Natural killer cell (primary cell): ENCODE results near the gene MTHFR. TPM values are rescaled to one million over a fixed set of nuclear protein-coding genes. Genes with fewer than 3 reads are reported as not detected.

Experiments used
- ATAC-seq, 3 donors: fragments of 150-1000 bp in 2 of 3; fragments of 200-7000 bp in 1 of 3; cut with Tn5 transposase; 1 replicate in 1 of 3; 2 replicates in 2 of 3; pipeline ENCODE4 v1.10.0; 2021; ENCODE audit warnings: mild to moderate bottlenecking in 2 of 3, moderate library complexity in 2 of 3
- DNase-seq, 2 donors: peaks; one replicate each; pipeline versions ENCODE4 v3.0.0 to v3.0.0-alpha.2; 2013 to 2021; ENCODE audit warnings: mixed read lengths in 1 of 2
- H3K27ac ChIP-seq: one replicate; pipeline ENCODE4 v1.5.1; 2013; ENCODE audit warnings: mild to moderate bottlenecking, low read length
- H3K27me3 ChIP-seq: one replicate; pipeline ENCODE4 v1.6.1; 2013; ENCODE audit warnings: low read length; ENCODE audit not compliant: control insufficient read depth, insufficient read depth
- H3K36me3 ChIP-seq: one replicate; pipeline ENCODE4 v1.6.1; 2013; ENCODE audit warnings: low read length; ENCODE audit not compliant: control insufficient read depth, insufficient read depth
- H3K4me1 ChIP-seq: one replicate; pipeline ENCODE4 v1.6.1; 2013; ENCODE audit warnings: low read length; ENCODE audit not compliant: control insufficient read depth, insufficient read depth
- H3K4me3 ChIP-seq: one replicate; pipeline ENCODE4 v1.5.1; 2013; ENCODE audit warnings: low read length
- H3K9me3 ChIP-seq: one replicate; pipeline ENCODE4 v1.6.1; 2013; ENCODE audit warnings: low read length; ENCODE audit not compliant: control insufficient read depth, insufficient read depth
- H3K27ac Mint-ChIP-seq, 2 donors: one replicate each; pipeline ENCODE4 v1.8.0; 2022; ENCODE audit warnings: mild to moderate bottlenecking in 2 of 2, mixed read lengths in 2 of 2, moderate library complexity in 1 of 2
- H3K27me3 Mint-ChIP-seq, 2 donors: one replicate each; pipeline ENCODE4 v1.8.0; 2022; ENCODE audit warnings: low read depth in 2 of 2, mixed read lengths in 2 of 2
- H3K36me3 Mint-ChIP-seq: one replicate; pipeline ENCODE4 v1.8.0; 2022; ENCODE audit warnings: mixed read lengths
- H3K4me1 Mint-ChIP-seq, 2 donors: one replicate each; pipeline ENCODE4 v1.8.0; 2022; ENCODE audit warnings: mixed read lengths in 2 of 2
- H3K4me3 Mint-ChIP-seq: one replicate; pipeline ENCODE4 v1.8.0; 2022; ENCODE audit warnings: mild to moderate bottlenecking, moderate library complexity, mixed read lengths
- H3K9me3 Mint-ChIP-seq, 2 donors: one replicate each; pipeline ENCODE4 v1.8.0; 2022; ENCODE audit warnings: mixed read lengths in 2 of 2
- WGBS: methylation state at CpG from one replicate; pipeline ENCODE4 v1.1.7; 2013; ENCODE audit warnings: missing lambda C conversion rate; ENCODE audit not compliant: insufficient coverage; 5-methylcytosine and 5-hydroxymethylcytosine counted together
- intact Hi-C: fragments of 100-400 bp; cut with micrococcal nuclease; formaldehyde crosslinking; loops from one replicate; pipeline ENCODE4 v1.14.2; 2022
- total RNA-seq, 4 donors: library from RNA; stranded (reverse); fragments of 120-200 nt in 1 of 4; gene quantifications; one replicate each; pipeline versions ENCODE4 v1.2.3 to v1.2.4, GENCODE V29; 2013 to 2022
- TF ChIP-seq, protein P1 (sequence below): fragments of 200-600 bp; IDR thresholded peaks from one replicate; pipeline ENCODE4 v1.8.0; 2022; ENCODE audit warnings: antibody characterized with exemption

Gene MTHFR
- total RNA-seq, 3 donors from 2014 or later (not counting 1 experiment from before 2014, with no cell fraction given): 61.8 to 78.4 (median 69.5) TPM

DNA sequence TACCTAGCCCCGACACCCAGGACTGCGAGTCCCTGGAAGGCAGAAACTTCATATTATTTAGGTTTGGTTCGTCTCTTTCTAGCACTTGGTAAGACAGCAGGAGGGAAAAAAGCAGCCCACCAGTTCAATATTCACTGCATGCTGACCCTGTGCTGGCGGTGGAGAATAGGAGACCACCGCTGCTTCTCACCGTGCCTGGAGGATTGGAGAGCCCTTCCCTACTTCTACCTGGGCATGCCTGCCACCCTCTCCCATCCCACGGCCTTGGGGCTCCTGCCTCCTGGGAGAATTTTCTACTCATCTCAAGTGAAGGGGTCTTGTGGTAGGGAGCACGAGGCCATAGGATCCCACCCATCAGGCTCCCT is 5.4 kb downstream of the MTHFR start:
- Mint-ChIP-seq H3K27ac (no peak overlapping the region), H3K36me3 (peaks cover 5% of the 10 kb centered on the region), H3K4me1 (peaks cover 41 to 44% of the 10 kb centered on the region in 2 donors), H3K4me3 (no peak overlapping the region), H3K27me3 (no peaks in the 10 kb centered on the region), H3K9me3 (no peaks in the 10 kb centered on the region)
- Histone ChIP-seq H3K9me3 (no peaks in the 10 kb centered on the region), H3K27me3 (no peaks in the 10 kb centered on the region), H3K36me3 (peaks cover 38% of the 10 kb centered on the region), H3K4me1 (peaks cover 37% of the 10 kb centered on the region), H3K4me3 (no peak overlapping the region), H3K27ac (no peak overlapping the region)
- intact Hi-C loops: loop anchor here (10.0 kb wide), 1 partner anchor 146 kb away; the partner anchor contains the start of genes FBXO2 and FBXO44
- ATAC-seq (no peak), DNase-seq (no peak)
- TF ChIP-seq, protein P1, sequence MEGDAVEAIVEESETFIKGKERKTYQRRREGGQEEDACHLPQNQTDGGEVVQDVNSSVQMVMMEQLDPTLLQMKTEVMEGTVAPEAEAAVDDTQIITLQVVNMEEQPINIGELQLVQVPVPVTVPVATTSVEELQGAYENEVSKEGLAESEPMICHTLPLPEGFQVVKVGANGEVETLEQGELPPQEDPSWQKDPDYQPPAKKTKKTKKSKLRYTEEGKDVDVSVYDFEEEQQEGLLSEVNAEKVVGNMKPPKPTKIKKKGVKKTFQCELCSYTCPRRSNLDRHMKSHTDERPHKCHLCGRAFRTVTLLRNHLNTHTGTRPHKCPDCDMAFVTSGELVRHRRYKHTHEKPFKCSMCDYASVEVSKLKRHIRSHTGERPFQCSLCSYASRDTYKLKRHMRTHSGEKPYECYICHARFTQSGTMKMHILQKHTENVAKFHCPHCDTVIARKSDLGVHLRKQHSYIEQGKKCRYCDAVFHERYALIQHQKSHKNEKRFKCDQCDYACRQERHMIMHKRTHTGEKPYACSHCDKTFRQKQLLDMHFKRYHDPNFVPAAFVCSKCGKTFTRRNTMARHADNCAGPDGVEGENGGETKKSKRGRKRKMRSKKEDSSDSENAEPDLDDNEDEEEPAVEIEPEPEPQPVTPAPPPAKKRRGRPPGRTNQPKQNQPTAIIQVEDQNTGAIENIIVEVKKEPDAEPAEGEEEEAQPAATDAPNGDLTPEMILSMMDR: no peak
- WGBS: 97% methylated on average over 6 of the region's 8 CpGs

DNA sequence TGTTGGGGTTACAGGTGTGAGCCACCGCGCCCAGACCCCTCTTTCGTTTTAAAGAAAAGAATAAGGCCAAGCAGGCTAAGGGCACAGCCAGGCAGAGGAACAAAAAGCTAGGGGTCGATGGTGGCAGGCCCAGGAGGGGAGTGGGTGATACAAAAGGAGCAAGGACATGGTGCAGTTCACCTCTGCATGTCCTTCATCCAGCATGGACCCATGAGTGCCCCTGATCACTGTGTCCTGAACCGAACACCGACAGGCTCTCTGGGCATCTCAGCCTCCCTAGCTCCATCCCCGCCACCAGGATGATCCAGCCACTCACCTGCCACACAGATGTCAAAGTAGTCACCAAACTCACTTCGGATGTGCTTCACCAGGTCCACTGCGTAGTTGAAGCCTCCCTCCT is 5.9 kb downstream of the MTHFR start:
- peaks cover 32% of the 10 kb centered on the region for H3K4me1 ChIP-seq

DNA sequence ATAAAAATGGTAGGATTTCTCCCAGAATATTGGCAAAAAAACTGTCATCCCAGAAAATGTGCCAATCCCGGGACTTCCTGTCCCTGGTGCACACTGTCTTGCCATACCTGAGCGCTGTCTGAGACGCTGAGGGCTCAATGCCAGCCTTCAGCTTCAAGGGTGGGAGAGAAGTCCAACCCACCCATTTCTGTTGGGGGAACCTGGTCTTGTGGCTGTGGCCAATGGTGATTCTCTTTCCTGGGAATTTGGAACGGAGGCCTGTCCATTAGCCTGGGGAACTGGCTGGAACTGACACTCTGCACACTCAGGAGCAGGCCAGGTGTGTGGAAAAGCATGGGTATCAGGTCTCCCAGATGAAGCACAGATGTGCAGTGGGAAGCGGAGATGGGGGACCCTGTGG is 6.7 kb downstream of the MTHFR start:
- no peak for DNase-seq
- H3K9me3 ChIP-seq: no peaks in the 10 kb centered on the region
- intact Hi-C loops: no loop called here
- peaks cover 24% of the 10 kb centered on the region for H3K4me1 ChIP-seq
- H3K4me1 Mint-ChIP-seq: peaks cover 29 to 31% of the 10 kb centered on the region in 2 donors
- no peaks in the 10 kb centered on the region for H3K27me3 Mint-ChIP-seq
- no peak overlapping the region for H3K27ac ChIP-seq
- TF ChIP-seq, protein P1: no peak
- no peak overlapping the region for H3K4me3 Mint-ChIP-seq
- H3K9me3 Mint-ChIP-seq: no peaks in the 10 kb centered on the region
- no peak overlapping the region for H3K27ac Mint-ChIP-seq
- ATAC-seq: no peak
- H3K4me3 ChIP-seq: no peak overlapping the region
- no peaks in the 10 kb centered on the region for H3K27me3 ChIP-seq
- peaks cover 51% of the 10 kb centered on the region for H3K36me3 ChIP-seq
- WGBS: over 99% methylated on average over 5 of the region's 5 CpGs
- H3K36me3 Mint-ChIP-seq: peaks cover 6% of the 10 kb centered on the region

More for the DNA sequence above, 5.9 kb downstream of the MTHFR start:
- Mint-ChIP-seq H3K9me3 (no peaks in the 10 kb centered on the region), H3K4me1 (peaks cover 36 to 39% of the 10 kb centered on the region in 2 donors), H3K27me3 (no peaks in the 10 kb centered on the region), H3K4me3 (no peak overlapping the region), H3K27ac (no peak overlapping the region), H3K36me3 (peaks cover 6% of the 10 kb centered on the region)
- WGBS: 98% methylated on average over 9 of the region's 9 CpGs
- TF ChIP-seq, protein P1: no peak
- Histone ChIP-seq H3K9me3 (no peaks in the 10 kb centered on the region), H3K27ac (no peak overlapping the region), H3K4me3 (no peak overlapping the region), H3K36me3 (peaks cover 43% of the 10 kb centered on the region), H3K27me3 (no peaks in the 10 kb centered on the region)
- intact Hi-C loops: loop anchor here (10.0 kb wide), 1 partner anchor 145 kb away; the partner anchor contains the start of genes FBXO2 and FBXO44
- DNase-seq: no peak
- no peak for ATAC-seq
